MG63 (cell line): ENCODE results near the gene TSPAN18. TPM values are rescaled to one million over a fixed set of nuclear protein-coding genes. Genes with fewer than 3 reads are reported as not detected.
A peak's percentile ranks its signal among the peaks of the same experiment; 100 is the strongest.

Experiments
- DNase-seq: peaks from one replicate; pipeline ENCODE4 v3.0.0-alpha.2; 2020
- H3K27me3 ChIP-seq: fragments of 250-450 bp; sonication (Bioruptor Pico); 2 replicates; pipeline ENCODE4 v1.5.1; 2020; ENCODE audit warnings: mild to moderate bottlenecking, moderate library complexity
- H3K36me3 ChIP-seq: fragments of 250-450 bp; sonication (Bioruptor Pico); 2 replicates; pipeline ENCODE4 v1.5.1; 2020; ENCODE audit warnings: mild to moderate bottlenecking, moderate library complexity
- H3K4me3 ChIP-seq: fragments of 250-450 bp; sonication (Bioruptor Pico); 2 replicates; pipeline ENCODE4 v1.5.1; 2020; ENCODE audit warnings: mild to moderate bottlenecking, moderate library complexity
- H3K9me3 ChIP-seq: fragments of 250-450 bp; sonication (Bioruptor Pico); 2 replicates; pipeline ENCODE4 v1.5.1; 2020; ENCODE audit warnings: mild to moderate bottlenecking, moderate library complexity
- total RNA-seq: library from RNA; depleted of rRNA; stranded (reverse); fragments of >200 nt; shearing (Covaris generic); gene quantifications from 2 replicates; pipeline ENCODE4 v1.2.3, GENCODE V29; 2014; ENCODE audit warnings: low replicate concordance

TSPAN18 gene
- total RNA-seq, 1 experiment from 2014 or later, result 0.95 TPM

DNA sequence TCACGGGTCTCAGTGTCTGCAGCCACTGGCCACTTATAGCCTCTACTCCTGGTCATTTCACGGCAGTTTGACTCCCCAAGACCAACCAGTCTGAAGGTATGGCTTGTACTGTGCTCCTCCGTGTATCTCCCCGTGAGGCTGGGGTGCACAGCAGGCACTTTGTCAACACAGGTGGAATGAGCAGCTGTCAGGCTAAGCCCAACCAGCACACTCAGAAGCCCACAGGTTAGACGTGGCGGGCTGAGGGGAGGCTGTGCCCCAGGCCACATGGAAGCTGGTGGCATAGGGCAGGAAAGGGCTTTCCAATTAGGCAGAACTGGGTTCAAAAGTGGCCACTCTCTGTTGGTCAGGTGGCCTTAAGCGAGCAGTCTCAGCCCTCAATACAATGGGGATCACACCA is 216.9 kb downstream of the TSPAN18 start:
- no peaks in the 10 kb centered on the region for H3K9me3 ChIP-seq
- peaks cover 4% of the 10 kb centered on the region for H3K36me3 ChIP-seq
- no peak overlapping the region for H3K4me3 ChIP-seq
- no peaks in the 10 kb centered on the region for H3K27me3 ChIP-seq
- no peak for DNase-seq

DNA sequence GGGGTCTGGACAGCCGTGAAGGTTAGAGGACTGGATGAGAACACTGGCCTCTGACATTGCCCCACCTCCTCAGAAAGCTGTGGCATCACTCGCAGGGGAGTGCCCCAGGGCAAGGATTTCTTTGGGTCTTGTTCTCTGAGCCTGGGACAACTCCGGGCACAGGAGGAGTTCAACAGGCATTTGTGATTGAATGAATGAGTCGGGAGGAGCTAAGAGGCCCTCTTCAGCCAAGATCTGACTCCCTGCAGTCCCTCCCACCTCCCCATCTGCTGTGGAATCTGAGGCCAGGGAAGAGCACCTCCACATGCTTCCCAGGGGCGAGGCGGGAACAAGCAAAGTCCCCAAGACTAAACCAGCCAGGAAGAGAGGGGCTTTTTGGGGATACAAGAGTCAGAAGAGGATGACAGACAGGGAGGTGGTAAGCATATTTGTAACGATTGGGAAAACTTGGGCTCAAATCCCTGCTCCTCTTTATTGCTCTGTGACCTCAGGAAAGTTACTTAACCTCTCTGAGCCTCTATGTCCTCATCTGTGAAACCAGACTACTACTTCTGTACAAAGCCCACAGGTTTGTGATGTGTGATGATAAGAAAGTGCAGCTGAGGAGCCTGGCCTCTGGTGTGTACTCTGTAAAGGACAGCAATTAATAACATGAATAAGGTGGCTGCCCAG is 217.6 kb downstream of the TSPAN18 start:
- DNase-seq, result peak; percentile 23
- Histone ChIP-seq H3K27me3 (no peaks in the 10 kb centered on the region), H3K36me3 (peaks cover 6% of the 10 kb centered on the region), H3K4me3 (no peak overlapping the region), H3K9me3 (no peaks in the 10 kb centered on the region)

DNA sequence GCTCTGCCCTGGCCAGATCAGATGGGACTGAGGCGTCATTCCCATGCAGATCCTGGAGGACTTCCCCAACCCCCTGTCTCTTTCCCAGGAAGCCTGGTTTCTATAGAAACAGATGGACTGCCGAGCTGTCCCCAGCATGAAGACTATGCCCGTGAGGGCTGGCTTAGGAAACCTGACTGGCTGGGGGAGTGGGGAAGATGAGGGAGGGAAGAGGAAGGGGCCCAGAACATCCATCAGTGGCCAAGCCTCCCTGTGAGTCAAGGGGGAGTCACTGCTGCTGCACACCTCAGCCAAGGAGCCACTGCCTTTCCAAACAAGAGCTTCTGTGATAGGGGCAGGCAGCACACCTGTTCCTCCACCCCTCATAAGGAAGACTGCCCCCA is 218.1 kb downstream of the TSPAN18 start:
- Histone ChIP-seq H3K4me3 (no peak overlapping the region), H3K36me3 (peaks cover 6% of the 10 kb centered on the region), H3K27me3 (no peaks in the 10 kb centered on the region), H3K9me3 (no peaks in the 10 kb centered on the region)
- DNase-seq, result no peak

DNA sequence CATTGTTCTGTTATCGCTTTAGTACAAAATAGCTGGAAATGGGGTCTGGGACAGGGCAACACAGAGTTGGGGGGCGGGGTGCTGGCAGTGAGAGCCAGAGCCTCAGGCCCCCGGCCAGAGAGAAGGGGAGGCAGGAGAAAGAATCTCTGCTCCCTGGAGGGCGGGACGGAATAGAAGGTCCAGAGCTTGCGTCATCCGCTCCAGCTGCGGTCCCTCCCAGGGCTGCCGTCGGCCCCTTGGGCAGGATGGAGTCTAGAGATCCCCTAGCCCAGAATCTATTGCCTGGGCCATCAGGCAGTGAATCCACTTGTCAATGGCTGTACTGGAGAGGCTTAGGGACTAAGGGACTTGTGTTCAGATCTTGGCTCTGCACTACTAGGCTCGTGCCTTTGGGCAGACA is 218.9 kb downstream of the TSPAN18 start:
- DNase-seq, result no peak
- Histone ChIP-seq H3K36me3 (peaks cover 6% of the 10 kb centered on the region), H3K27me3 (no peaks in the 10 kb centered on the region), H3K4me3 (no peak overlapping the region), H3K9me3 (no peaks in the 10 kb centered on the region)

DNA sequence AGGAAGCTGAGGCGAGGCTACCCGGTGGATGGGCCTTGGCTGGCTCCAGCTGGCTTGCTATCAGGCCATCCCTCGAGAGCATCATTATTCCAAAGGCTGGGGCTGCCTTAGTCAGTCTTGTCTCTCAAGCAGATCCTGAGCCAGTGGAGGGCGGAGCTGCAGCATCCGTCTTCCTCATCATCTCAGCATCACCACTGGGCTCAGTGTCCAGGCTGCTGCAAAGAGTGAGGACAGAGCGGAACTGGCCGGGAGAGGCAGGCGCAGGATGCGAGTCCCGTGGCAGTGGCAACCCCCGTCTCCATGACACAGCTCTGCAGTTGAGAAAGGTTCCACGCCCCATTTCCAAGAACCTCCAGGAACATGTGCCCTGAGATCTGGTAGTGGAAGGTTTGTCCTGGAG is 219.5 kb downstream of the TSPAN18 start:
- DNase-seq, result no peak
- no peak overlapping the region for H3K4me3 ChIP-seq

DNA sequence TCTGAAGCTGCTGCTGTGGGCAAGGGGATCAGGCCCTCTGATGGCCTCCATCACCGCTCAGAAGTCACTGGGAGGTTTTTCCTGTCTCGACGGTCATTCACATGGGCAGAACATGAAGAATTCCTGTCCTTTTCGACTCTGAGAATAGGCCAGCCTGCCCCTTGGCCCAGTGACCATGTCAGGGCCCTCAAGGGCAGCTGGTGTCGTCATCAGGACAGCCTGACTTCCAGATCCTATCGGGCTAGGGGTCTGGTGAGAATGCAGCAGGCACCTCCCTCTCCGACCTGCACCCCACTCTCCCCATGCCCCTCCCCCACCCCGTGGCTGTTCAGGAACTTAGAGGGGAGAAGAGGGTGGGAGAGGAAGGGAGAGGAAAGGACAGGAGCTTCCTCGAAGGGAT is 220.4 kb downstream of the TSPAN18 start:
- Histone ChIP-seq H3K9me3 (no peaks in the 10 kb centered on the region), H3K36me3 (peaks cover 6% of the 10 kb centered on the region), H3K27me3 (no peaks in the 10 kb centered on the region), H3K4me3 (no peak overlapping the region)
- DNase-seq, result no peak

More for the DNA sequence above, 219.5 kb downstream of the TSPAN18 start:
- H3K9me3 ChIP-seq, result no peaks in the 10 kb centered on the region
- H3K27me3 ChIP-seq, result no peaks in the 10 kb centered on the region
- peaks cover 6% of the 10 kb centered on the region for H3K36me3 ChIP-seq

DNA sequence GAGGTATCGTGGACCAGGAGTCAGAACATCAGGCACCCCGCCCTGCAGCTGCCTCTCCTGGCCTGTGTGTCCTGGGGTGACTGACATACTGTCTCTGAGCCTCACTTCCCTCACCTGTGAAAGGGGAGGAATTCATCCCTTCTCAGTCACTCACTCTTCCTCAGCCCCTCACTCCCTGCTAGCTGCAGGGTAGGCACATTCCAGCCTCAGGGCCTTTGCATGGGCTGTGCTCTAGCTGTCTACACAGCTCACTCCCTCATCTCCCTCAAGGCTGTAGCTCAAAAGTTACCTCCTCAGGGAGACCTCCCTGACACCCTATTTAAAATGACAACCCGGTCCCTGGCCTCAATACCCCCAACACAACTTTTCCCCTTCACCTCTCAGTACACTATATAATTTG is 221.4 kb downstream of the TSPAN18 start:
- H3K36me3 ChIP-seq, result peaks cover 6% of the 10 kb centered on the region
- H3K27me3 ChIP-seq, result no peaks in the 10 kb centered on the region
- no peak overlapping the region for H3K4me3 ChIP-seq
- H3K9me3 ChIP-seq, result no peaks in the 10 kb centered on the region
- DNase-seq, result no peak

DNA sequence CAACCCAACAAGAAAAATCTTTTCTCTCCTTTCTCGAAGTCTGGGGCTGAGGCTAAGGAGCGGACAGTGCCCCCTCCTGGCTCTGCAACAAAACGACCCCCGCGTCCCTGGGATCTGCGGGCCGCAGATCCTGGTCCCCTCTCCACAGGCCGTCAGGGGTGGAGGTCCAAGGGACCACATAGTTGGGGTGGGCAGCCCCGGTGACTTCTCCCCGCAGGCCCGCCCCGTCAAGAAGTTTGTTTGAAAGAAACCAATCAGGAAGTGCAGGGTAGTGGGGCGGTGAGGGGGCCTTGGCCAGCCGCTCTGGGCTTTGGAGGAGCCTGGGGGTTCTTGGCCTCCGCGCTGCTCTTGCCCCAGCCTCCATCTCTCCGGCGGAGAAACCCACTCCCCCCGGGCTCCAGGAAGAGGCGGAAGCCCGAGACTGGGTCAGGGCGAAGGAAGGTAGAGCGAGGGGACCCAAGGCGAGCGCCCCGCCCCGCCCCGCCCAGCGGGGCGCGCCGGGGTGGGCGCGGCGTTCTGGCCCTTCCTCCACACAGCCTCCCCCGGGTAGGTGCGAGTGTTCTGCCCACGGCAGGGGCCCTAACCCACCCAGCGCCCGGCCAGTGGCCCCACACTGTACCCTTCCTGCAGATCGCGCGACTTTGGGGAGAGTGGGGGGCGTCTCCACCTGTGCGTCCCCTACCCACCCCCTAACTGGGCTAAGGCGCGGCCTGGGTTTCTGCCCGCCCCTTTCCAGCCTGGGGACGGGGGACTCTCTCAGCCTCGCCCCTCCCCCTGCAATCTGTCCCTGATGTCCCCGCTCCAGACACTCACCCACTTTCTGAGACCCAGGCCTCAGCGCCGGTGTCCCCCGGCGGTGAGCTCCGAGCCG is 222.6 kb downstream of the TSPAN18 start:
- Histone ChIP-seq H3K27me3 (no peaks in the 10 kb centered on the region), H3K36me3 (peaks cover 3% of the 10 kb centered on the region; the same call in 1 of the 2 replicates), H3K9me3 (no peaks in the 10 kb centered on the region), H3K4me3 (peak overlapping the region; percentile 92)
- DNase-seq, result peak; percentile 31

DNA sequence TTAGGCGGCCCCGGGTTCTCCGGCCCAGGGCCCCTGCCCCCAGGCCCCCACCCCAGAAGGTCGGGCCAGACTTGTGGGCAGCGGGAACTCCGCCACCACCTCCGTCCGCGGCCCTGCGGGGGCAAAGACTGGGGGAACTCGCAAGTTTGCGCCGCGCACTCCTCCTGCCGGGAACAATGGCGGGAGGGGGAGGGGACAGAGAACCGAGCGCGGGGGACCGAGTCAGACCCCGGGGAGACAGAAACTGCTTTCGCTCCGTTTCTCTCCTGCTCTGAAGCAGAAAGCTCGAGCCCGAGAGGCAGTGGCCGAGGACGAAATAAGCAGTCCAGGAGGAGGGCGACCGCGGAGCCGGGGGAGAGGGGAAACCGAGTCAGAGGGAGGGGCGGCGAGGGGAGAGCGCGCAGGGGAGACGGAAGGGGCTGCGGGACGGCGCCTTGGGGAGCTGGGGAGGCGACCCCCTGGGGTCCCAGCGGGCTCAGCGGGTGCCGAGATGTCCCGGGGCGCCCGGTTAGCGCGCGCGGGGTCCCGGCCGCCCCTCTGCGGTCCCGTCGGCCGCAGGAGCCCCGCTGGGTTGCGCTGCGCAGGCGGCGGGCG is 223.4 kb downstream of the TSPAN18 start:
- peak; percentile 28 for DNase-seq
- H3K36me3 ChIP-seq, result peaks cover 3% of the 10 kb centered on the region; the same call in 1 of the 2 replicates
- H3K9me3 ChIP-seq, result no peaks in the 10 kb centered on the region
- peak overlapping the region; percentile 92 for H3K4me3 ChIP-seq
- H3K27me3 ChIP-seq, result no peaks in the 10 kb centered on the region

DNA sequence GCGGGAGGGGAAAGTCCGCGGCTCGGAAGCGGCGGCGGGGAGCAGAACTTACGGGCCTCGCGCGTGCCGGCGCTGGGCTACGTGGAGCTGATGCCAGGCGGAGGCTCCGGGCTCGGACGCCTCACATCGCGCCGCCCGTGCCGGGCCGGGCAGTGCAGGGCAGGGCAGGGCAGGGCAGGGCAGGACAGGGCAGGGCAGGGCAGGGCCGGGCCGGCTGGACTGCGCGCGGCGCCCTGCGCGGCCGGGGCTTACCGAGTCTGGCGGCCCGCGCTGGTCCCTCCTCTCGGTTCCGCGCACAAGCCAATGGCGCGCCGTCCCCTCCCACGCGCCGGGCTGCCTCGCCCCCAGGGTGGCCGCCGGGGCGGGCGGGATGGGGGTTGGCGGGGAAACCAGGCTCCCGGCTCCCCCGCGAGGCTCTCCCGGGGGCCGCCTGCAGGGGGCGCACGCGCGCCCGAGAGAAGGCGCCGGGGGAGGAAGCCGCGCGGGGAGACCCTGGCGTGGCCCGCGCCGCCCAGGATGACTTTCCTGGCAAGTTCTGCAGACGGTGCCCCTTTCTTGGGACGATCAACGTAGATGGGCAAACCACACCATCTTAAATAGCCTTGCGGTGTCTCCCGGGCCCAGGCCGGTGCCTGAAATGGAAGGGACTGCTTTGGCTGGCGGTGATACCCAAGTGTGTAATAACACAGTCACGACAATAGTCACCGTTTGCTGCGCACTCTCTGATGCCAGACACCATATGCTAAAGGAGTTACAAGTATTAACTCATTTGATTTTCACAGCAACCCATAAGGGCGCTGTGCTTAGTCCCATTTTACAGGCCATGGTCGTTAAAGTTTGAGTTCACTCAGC is 224.1 kb downstream of the TSPAN18 start, which contains the start of gene TP53I11:
Gene TP53I11, minus strand, starts transcription at position 259 of the 852 bp plus-strand sequence. CDS start 12,548 bp downstream, outside the sequence.
- Histone ChIP-seq H3K27me3 (no peaks in the 10 kb centered on the region), H3K4me3 (peak within 1 kb of the TSS; percentile 92), H3K36me3 (peaks cover 3% of the 10 kb centered on the region; the same call in 1 of the 2 replicates), H3K9me3 (no peaks in the 10 kb centered on the region)
- peak; percentile 89 for DNase-seq

DNA sequence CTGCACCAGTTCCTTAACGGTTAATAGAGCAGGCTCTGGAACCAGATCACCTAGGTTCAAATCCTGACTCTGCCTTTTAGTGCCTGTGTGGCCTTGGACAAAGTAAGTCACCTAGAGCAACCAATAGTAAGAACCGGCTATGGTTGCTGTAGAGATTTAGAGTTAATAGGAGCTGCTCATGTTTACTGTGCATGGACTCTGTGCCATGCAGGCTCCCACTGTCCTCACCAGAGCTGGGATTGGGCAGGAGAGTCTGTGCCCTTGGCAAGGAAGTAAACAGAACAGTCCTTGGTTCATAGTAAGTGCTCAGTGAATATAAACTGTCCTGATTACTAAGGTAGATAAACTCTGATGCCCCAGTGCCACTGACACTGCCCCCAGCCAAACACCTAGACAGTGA is 225.3 kb downstream of the TSPAN18 start:
- Histone ChIP-seq H3K36me3 (peaks cover 3% of the 10 kb centered on the region; the same call in 1 of the 2 replicates), H3K9me3 (no peaks in the 10 kb centered on the region), H3K27me3 (no peaks in the 10 kb centered on the region), H3K4me3 (no peak overlapping the region)
- no peak for DNase-seq

DNA sequence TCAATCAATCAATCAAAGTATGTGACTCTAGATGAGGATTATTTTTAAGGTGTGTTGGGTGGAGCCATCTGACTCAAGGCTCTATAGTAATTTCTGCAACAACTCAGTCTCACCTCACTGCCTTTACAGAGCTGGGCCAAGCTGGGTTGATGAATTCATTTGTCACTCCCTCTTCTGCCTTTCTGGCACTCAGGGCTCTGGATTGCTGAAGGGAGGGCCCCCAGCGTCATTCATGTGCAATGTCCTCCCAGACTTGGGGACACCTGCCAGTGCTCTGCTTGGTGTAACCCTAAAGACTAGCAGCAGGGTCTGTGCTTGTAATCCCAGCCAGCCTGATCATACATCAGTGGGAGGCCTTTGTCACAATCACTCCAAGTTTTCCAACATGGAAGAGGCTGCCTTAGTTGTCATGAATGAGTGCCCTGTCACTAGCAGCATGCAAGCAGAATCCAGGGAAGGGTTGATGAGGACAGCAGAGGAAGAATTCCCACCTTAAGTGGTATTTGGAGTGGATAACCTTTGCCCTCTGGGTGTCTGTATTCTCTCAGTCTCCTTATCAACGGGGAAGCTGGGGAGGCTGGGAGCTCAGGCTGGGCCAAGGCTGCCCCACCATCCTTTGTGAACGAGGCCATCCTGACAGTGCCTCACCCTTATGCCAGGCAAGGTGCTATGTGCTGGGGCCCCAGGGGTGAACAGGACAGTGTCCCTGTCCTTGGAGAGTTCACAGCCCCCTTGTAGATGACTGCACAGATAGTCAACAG is 225.9 kb downstream of the TSPAN18 start:
- no peaks in the 10 kb centered on the region for H3K27me3 ChIP-seq
- DNase-seq, result no peak
- peaks cover 3% of the 10 kb centered on the region; the same call in 1 of the 2 replicates for H3K36me3 ChIP-seq
- no peaks in the 10 kb centered on the region for H3K9me3 ChIP-seq
- H3K4me3 ChIP-seq, result no peak overlapping the region

DNA sequence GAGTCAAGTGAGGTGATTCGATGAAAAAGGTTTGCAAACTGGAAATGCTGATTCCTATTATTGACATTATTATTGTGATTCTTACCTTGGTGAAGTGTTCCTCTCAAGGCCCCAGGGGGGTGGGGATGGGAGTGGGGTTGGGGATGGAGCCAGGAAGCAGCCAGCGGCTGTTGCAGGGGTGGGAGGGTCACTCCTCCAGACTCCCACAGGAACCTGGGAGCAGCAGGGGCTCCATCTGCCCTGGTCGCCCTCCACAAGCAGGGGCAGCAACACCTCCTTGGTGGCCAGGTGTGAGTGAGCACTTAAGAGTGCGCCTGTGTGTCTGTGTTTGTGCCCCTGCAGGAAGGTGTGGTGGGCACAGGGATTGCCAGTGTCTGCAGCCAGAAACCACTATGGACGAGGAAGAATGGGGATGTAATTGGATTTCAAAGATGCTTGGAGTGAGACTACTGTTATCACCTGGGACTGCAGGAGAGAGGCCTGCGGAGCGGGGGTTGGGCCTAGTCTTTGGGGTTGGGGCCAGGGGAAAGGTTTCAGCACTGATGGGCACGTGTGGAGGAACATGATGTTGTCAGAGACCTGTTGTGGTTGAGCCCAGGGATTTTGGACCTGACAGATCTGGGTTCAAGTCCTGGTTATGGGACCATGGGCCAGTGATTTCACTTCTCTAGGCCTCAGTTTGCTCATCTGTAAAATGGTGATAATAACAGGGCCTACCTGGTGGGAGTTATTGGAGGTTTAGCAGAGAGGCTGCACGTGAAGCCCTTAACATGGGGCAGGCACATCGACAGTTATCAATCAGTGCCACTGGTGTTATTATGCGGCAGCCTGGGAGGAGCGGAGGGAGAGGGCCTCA is 227.5 kb downstream of the TSPAN18 start:
- no peak for DNase-seq
- Histone ChIP-seq H3K9me3 (no peaks in the 10 kb centered on the region), H3K4me3 (no peak overlapping the region), H3K36me3 (no peaks in the 10 kb centered on the region), H3K27me3 (no peaks in the 10 kb centered on the region)

DNA sequence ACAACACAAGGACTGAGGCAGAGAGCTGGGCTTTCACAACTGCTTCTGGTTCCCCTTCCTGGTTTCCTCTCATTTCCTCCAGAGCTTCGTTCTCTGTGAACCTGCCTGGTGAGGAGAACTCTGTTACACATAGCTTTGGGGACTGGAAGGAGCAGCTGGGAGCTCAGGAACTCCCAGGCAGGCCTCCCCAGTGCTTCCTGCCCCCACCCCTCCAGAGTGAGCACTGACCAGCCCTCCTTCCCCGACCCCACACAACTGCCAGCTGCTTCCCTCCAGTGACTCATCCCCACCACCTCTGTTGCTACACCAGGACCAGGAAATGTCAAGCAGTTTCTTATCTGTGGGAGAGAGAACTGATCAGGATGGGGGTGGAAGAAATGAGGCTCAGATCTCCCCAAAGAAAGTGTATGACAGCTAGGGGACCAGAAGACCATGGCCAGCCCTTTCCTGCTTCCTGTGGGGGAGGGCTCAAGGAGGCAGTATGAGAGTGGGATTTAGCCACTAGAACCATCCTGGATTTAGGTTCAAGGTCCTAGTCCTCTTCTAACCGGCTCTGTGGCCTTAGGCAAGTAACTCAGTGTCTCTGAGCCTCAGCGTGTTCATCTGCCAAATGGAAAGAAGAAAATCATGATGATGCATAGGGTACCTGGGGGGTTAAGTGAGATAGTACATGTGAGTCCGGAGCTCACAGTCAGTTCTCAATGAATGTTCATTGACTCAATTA is 228.4 kb downstream of the TSPAN18 start:
- no peaks in the 10 kb centered on the region for H3K36me3 ChIP-seq
- DNase-seq, result peak; percentile 87
- H3K27me3 ChIP-seq, result no peaks in the 10 kb centered on the region
- no peaks in the 10 kb centered on the region for H3K9me3 ChIP-seq
- no peak overlapping the region for H3K4me3 ChIP-seq
